DND-41 (cell line): ENCODE results near the gene SLC16A10.

Source experiments
- ATAC-seq: fragments of 200-7000 bp; cut with Tn5 transposase; 3 replicates; pipeline ENCODE4 v1.9.1; 2021; ENCODE audit warnings: low read depth; ENCODE audit not compliant: insufficient read depth
- DNase-seq: peaks from one replicate; pipeline ENCODE4 v3.0.0-alpha.2; 2020
- H2AFZ ChIP-seq: 2 replicates; pipeline ENCODE4 v1.6.0; 2012; ENCODE audit warnings: low read depth, low read length
- H3K27ac ChIP-seq: 2 replicates; pipeline ENCODE4 v1.5.1; 2012; ENCODE audit warnings: low read length, inconsistent platforms
- H3K27me3 ChIP-seq: fragments of 200-600 bp; sonication (generic); 2 replicates; pipeline ENCODE4 v1.6.0; 2012; ENCODE audit warnings: low read length, mild to moderate bottlenecking, inconsistent platforms; ENCODE audit not compliant: insufficient read depth, poor library complexity
- H3K36me3 ChIP-seq: 2 replicates; pipeline ENCODE4 v1.5.1; 2012; ENCODE audit warnings: low read length, inconsistent platforms; ENCODE audit not compliant: insufficient read depth
- H3K4me1 ChIP-seq: 2 replicates; pipeline ENCODE4 v1.5.1; 2012; ENCODE audit warnings: mild to moderate bottlenecking, low read length; ENCODE audit not compliant: insufficient read depth
- H3K4me2 ChIP-seq: 2 replicates; pipeline ENCODE4 v1.6.0; 2012; ENCODE audit warnings: mild to moderate bottlenecking, moderate library complexity, low read length, inconsistent platforms; ENCODE audit not compliant: insufficient read depth
- H3K4me3 ChIP-seq, 2 experiments: fragments of 200-600 bp in 1 of 2; shearing (Covaris generic) in 1 of 2; 2 replicates each; pipeline ENCODE4 v1.5.1; 2012 to 2016; ENCODE audit warnings: inconsistent platforms in 2 of 2, low read length in 2 of 2, mild to moderate bottlenecking in 2 of 2, low read depth in 1 of 2, moderate library complexity in 1 of 2
- H3K79me2 ChIP-seq: 2 replicates; pipeline ENCODE4 v1.6.0; 2012; ENCODE audit warnings: low read length, inconsistent platforms; ENCODE audit not compliant: insufficient read depth
- H3K9ac ChIP-seq: 2 replicates; pipeline ENCODE4 v1.6.0; 2012; ENCODE audit warnings: low read depth, mild to moderate bottlenecking, inconsistent platforms, low read length, moderate library complexity
- H3K9me3 ChIP-seq: 2 replicates; pipeline ENCODE4 v1.5.1; 2012; ENCODE audit warnings: low read length, moderate library complexity, mild to moderate bottlenecking, inconsistent platforms; ENCODE audit not compliant: insufficient read depth, severe bottlenecking
- H4K20me1 ChIP-seq: 2 replicates; pipeline ENCODE4 v1.6.0; 2012; ENCODE audit warnings: low read length; ENCODE audit not compliant: insufficient read depth
- CTCF ChIP-seq: IDR thresholded peaks from 2 replicates; pipeline ENCODE4 v1.5.1; 2012; ENCODE audit warnings: borderline replicate concordance, low read length, moderate library complexity, mild to moderate bottlenecking; ENCODE audit not compliant: poor library complexity, severe bottlenecking; ENCODE audit errors: extremely low read depth
- EZH2 ChIP-seq: IDR thresholded peaks from 3 replicates; pipeline ENCODE4 v1.6.1; 2012; ENCODE audit warnings: borderline replicate concordance, low read depth, mild to moderate bottlenecking, moderate library complexity, low read length, inconsistent platforms; ENCODE audit not compliant: severe bottlenecking

Gene SLC16A10

GRCh38 chr6:111222341-111222740 is 135.0 kb downstream of the SLC16A10 start:
- H3K36me3 ChIP-seq: no peaks in the 10 kb centered on the region
- H3K4me2 ChIP-seq: no peak overlapping the region
- no peaks in the 10 kb centered on the region for H4K20me1 ChIP-seq
- H3K79me2 ChIP-seq: no peaks in the 10 kb centered on the region
- no peak overlapping the region for H3K9ac ChIP-seq
- no peaks in the 10 kb centered on the region for H3K9me3 ChIP-seq
- no peak overlapping the region for H3K27ac ChIP-seq
- ATAC-seq: no peak
- DNase-seq: no peak
- no peak overlapping the region for H3K4me3 ChIP-seq
- H3K4me1 ChIP-seq: no peaks in the 10 kb centered on the region
- H2AFZ ChIP-seq: no peak overlapping the region
- no peak for TF ChIP-seq CTCF
- TF ChIP-seq EZH2: no peak
- H3K27me3 ChIP-seq: no peaks in the 10 kb centered on the region

GRCh38 chr6:111228094-111228493 is 140.8 kb downstream of the SLC16A10 start:
- no peaks in the 10 kb centered on the region for H4K20me1 ChIP-seq
- no peak overlapping the region for H3K4me2 ChIP-seq
- DNase-seq (no peak), ATAC-seq (no peak)
- H3K9ac ChIP-seq: no peak overlapping the region
- H3K79me2 ChIP-seq: no peaks in the 10 kb centered on the region
- H3K27me3 ChIP-seq: no peaks in the 10 kb centered on the region
- no peak for TF ChIP-seq CTCF
- H3K27ac ChIP-seq: no peak overlapping the region
- H3K9me3 ChIP-seq: no peaks in the 10 kb centered on the region
- no peak overlapping the region for H2AFZ ChIP-seq
- H3K4me1 ChIP-seq: no peaks in the 10 kb centered on the region
- H3K4me3 ChIP-seq: no peak overlapping the region
- no peaks in the 10 kb centered on the region for H3K36me3 ChIP-seq

- no peak overlapping the region for H3K27ac ChIP-seq
- no peaks in the 10 kb centered on the region for H3K36me3 ChIP-seq
- no peak overlapping the region for H3K4me3 ChIP-seq
- no peak overlapping the region for H3K4me2 ChIP-seq
- TF ChIP-seq CTCF (no peak), EZH2 (no peak)
- no peak overlapping the region for H2AFZ ChIP-seq
- H3K9me3 ChIP-seq: no peaks in the 10 kb centered on the region
- no peaks in the 10 kb centered on the region for H4K20me1 ChIP-seq
- no peaks in the 10 kb centered on the region for H3K4me1 ChIP-seq
- ATAC-seq (no peak), DNase-seq (no peak)
- no peak overlapping the region for H3K9ac ChIP-seq
- H3K79me2 ChIP-seq: no peaks in the 10 kb centered on the region
- H3K27me3 ChIP-seq: no peaks in the 10 kb centered on the region
These were observed 143.2 kb downstream of the SLC16A10 start for GRCh38 chr6:111230351-111231089.

GRCh38 chr6:111231090-111231459 is 143.8 kb downstream of the SLC16A10 start:
- ATAC-seq (no peak), DNase-seq (no peak)
- Histone ChIP-seq H3K9me3 (no peaks in the 10 kb centered on the region), H2AFZ (no peak overlapping the region), H3K4me3 (no peak overlapping the region), H3K9ac (no peak overlapping the region), H3K27me3 (no peaks in the 10 kb centered on the region), H3K4me1 (no peaks in the 10 kb centered on the region), H3K4me2 (no peak overlapping the region), H4K20me1 (no peaks in the 10 kb centered on the region), H3K36me3 (no peaks in the 10 kb centered on the region), H3K79me2 (no peaks in the 10 kb centered on the region), H3K27ac (no peak overlapping the region)
- no peak for TF ChIP-seq EZH2
- TF ChIP-seq CTCF: no peak
